Osteoblast (primary cell): ENCODE data around the gene CACNA1S. TPM values are rescaled to one million over a fixed set of nuclear protein-coding genes. Genes with fewer than 3 reads are reported as not detected.

Experiments
- DNase-seq: peaks from one replicate; pipeline ENCODE4 v3.0.0; 2011; ENCODE audit warnings: low spot score, mixed read lengths; ENCODE audit not compliant: insufficient read length; ENCODE audit errors: missing footprints
- H2AFZ ChIP-seq: 2 replicates; pipeline ENCODE4 v1.6.0; 2011; ENCODE audit warnings: mild to moderate bottlenecking, low read length
- H3K27ac ChIP-seq: 2 replicates; pipeline ENCODE4 v1.5.1; 2011; ENCODE audit warnings: mild to moderate bottlenecking, low read depth, low read length, moderate library complexity
- H3K27me3 ChIP-seq: 2 replicates; pipeline ENCODE4 v1.6.0; 2012; ENCODE audit warnings: mild to moderate bottlenecking, control low read depth, inconsistent platforms, low read length, moderate library complexity; ENCODE audit not compliant: insufficient read depth
- H3K36me3 ChIP-seq: 2 replicates; pipeline ENCODE4 v1.5.1; 2011; ENCODE audit warnings: mild to moderate bottlenecking, low read length, control low read depth, moderate library complexity; ENCODE audit not compliant: insufficient read depth
- H3K4me1 ChIP-seq: 2 replicates; pipeline ENCODE4 v1.5.1; 2011; ENCODE audit warnings: mild to moderate bottlenecking, low read length, control low read depth, moderate library complexity; ENCODE audit not compliant: insufficient read depth
- H3K4me2 ChIP-seq: 2 replicates; pipeline ENCODE4 v1.6.0; 2011; ENCODE audit warnings: mild to moderate bottlenecking, low read length; ENCODE audit not compliant: insufficient read depth
- H3K4me3 ChIP-seq: fragments of 200-600 bp; sonication (generic); 3 replicates; pipeline ENCODE4 v1.5.1; 2012; ENCODE audit warnings: mild to moderate bottlenecking, low read length, inconsistent platforms; ENCODE audit not compliant: insufficient read depth
- H3K79me2 ChIP-seq: 2 replicates; pipeline ENCODE4 v1.6.0; 2012; ENCODE audit warnings: mild to moderate bottlenecking, low read length, control low read depth, inconsistent platforms; ENCODE audit not compliant: insufficient read depth
- H3K9me3 ChIP-seq: 2 replicates; pipeline ENCODE4 v1.5.1; 2011; ENCODE audit warnings: low read depth, low read length, control low read depth
- H4K20me1 ChIP-seq: 2 replicates; pipeline ENCODE4 v1.6.0; 2012; ENCODE audit warnings: mild to moderate bottlenecking, low read length, control low read depth; ENCODE audit not compliant: insufficient read depth
- total RNA-seq: library from RNA; depleted of rRNA; stranded (reverse); fragments of >200 nt; gene quantifications from 2 replicates; pipeline ENCODE4 v1.2.3, GENCODE V29; 2012
- TF ChIP-seq, protein P1 (sequence below): IDR thresholded peaks from 2 replicates; pipeline ENCODE4 v1.5.1; 2011; ENCODE audit warnings: mild to moderate bottlenecking, low read depth, low read length, moderate library complexity; ENCODE audit errors: extremely low read depth

CACNA1S gene
- total RNA-seq, 1 donor: not detected

DNA sequence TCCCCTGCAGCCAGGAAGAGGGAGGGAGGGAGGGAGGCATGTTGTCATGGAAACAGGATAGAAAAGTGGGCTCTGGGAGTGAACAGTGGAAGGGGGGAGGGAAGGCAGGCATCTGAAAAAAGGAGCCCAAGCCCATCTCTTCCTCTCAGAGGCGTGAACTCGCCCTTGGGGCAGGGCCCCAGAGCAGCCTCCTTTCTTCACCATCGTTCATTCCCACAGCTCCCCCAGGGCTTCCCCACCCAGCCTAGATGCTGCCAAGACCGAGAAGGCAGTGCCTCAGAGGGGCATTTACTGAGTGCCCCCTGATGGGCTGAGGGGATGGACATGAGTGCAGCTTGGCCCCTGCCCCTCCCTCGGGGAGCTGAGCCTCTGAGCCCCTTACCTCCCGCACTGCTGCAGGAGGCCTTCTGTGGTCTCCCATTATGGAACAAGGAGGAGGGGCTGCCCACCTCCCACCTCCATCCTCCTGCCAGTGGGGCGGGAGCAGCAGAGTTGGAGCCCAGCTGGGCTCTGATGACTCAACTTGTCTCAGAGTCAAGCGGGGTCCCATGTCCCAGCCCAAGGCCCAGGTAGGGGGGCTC, 49.6 kb downstream of the CACNA1S start:
- Histone ChIP-seq H2AFZ (no peak overlapping the region), H3K27me3 (peaks cover 9% of the 10 kb centered on the region), H3K4me2 (no peak overlapping the region), H3K4me1 (no peaks in the 10 kb centered on the region), H3K4me3 (no peak overlapping the region), H3K79me2 (no peaks in the 10 kb centered on the region), H4K20me1 (no peaks in the 10 kb centered on the region), H3K9me3 (no peaks in the 10 kb centered on the region), H3K27ac (no peak overlapping the region), H3K36me3 (no peaks in the 10 kb centered on the region)
- peak; percentile 67 for DNase-seq
- TF ChIP-seq, protein P1, sequence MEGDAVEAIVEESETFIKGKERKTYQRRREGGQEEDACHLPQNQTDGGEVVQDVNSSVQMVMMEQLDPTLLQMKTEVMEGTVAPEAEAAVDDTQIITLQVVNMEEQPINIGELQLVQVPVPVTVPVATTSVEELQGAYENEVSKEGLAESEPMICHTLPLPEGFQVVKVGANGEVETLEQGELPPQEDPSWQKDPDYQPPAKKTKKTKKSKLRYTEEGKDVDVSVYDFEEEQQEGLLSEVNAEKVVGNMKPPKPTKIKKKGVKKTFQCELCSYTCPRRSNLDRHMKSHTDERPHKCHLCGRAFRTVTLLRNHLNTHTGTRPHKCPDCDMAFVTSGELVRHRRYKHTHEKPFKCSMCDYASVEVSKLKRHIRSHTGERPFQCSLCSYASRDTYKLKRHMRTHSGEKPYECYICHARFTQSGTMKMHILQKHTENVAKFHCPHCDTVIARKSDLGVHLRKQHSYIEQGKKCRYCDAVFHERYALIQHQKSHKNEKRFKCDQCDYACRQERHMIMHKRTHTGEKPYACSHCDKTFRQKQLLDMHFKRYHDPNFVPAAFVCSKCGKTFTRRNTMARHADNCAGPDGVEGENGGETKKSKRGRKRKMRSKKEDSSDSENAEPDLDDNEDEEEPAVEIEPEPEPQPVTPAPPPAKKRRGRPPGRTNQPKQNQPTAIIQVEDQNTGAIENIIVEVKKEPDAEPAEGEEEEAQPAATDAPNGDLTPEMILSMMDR: no peak

GRCh38 chr1:201061886-201062285, 50.3 kb downstream of the CACNA1S start:
- no peak overlapping the region for H3K4me2 ChIP-seq
- no peaks in the 10 kb centered on the region for H3K36me3 ChIP-seq
- no peak overlapping the region for H3K27ac ChIP-seq
- H3K79me2 ChIP-seq: no peaks in the 10 kb centered on the region
- no peaks in the 10 kb centered on the region for H4K20me1 ChIP-seq
- no peak for DNase-seq
- H3K9me3 ChIP-seq: no peaks in the 10 kb centered on the region
- H3K27me3 ChIP-seq: peaks cover 6% of the 10 kb centered on the region
- H3K4me1 ChIP-seq: no peaks in the 10 kb centered on the region
- H3K4me3 ChIP-seq: no peak overlapping the region
- H2AFZ ChIP-seq: no peak overlapping the region
- TF ChIP-seq, protein P1: no peak

- no peak overlapping the region for H3K4me3 ChIP-seq
These were observed 51.2 kb downstream of the CACNA1S start for GRCh38 chr1:201061049-201061448.

GRCh38 chr1:201060586-201060985, 51.6 kb downstream of the CACNA1S start:
- peak; percentile 80 for DNase-seq
- no peaks in the 10 kb centered on the region for H3K4me1 ChIP-seq
- no peaks in the 10 kb centered on the region for H3K36me3 ChIP-seq
- H3K4me2 ChIP-seq: no peak overlapping the region
- H3K4me3 ChIP-seq: no peak overlapping the region
- no peaks in the 10 kb centered on the region for H4K20me1 ChIP-seq
- TF ChIP-seq, protein P1: no peak
- H2AFZ ChIP-seq: no peak overlapping the region
- H3K27ac ChIP-seq: no peak overlapping the region
- no peaks in the 10 kb centered on the region for H3K9me3 ChIP-seq
- H3K27me3 ChIP-seq: peaks cover 11% of the 10 kb centered on the region
- no peaks in the 10 kb centered on the region for H3K79me2 ChIP-seq

More at GRCh38 chr1:201061049-201061448, 51.2 kb downstream of the CACNA1S start:
- TF ChIP-seq, protein P1: no peak
- no peak overlapping the region for H3K4me2 ChIP-seq
- no peaks in the 10 kb centered on the region for H3K4me1 ChIP-seq
- H3K9me3 ChIP-seq: no peaks in the 10 kb centered on the region
- peak; percentile 23 for DNase-seq
- H3K79me2 ChIP-seq: no peaks in the 10 kb centered on the region
- H3K36me3 ChIP-seq: no peaks in the 10 kb centered on the region
- H3K27me3 ChIP-seq: peaks cover 6% of the 10 kb centered on the region
- no peak overlapping the region for H3K27ac ChIP-seq
- no peak overlapping the region for H2AFZ ChIP-seq
- no peaks in the 10 kb centered on the region for H4K20me1 ChIP-seq
